DOHH2 (cell line): ENCODE results near the gene PEBP1.

Experiments
- EZH2phosphoT487 ChIP-seq: fragments of 200-600 bp; sonication (generic); IDR thresholded peaks from 2 replicates; pipeline ENCODE4 v1.6.1; 2017; ENCODE audit warnings: borderline replicate concordance, mild to moderate bottlenecking, antibody characterized with exemption, low read length, moderate library complexity, mixed read lengths
- TF ChIP-seq, protein P1 (sequence below): fragments of 200-600 bp; sonication (generic); IDR thresholded peaks from one replicate; pipeline ENCODE4 v1.5.1; 2014; ENCODE audit warnings: antibody characterized with exemption, mild to moderate bottlenecking, low read depth, low read length; ENCODE audit not compliant: poor library complexity, severe bottlenecking

DNA sequence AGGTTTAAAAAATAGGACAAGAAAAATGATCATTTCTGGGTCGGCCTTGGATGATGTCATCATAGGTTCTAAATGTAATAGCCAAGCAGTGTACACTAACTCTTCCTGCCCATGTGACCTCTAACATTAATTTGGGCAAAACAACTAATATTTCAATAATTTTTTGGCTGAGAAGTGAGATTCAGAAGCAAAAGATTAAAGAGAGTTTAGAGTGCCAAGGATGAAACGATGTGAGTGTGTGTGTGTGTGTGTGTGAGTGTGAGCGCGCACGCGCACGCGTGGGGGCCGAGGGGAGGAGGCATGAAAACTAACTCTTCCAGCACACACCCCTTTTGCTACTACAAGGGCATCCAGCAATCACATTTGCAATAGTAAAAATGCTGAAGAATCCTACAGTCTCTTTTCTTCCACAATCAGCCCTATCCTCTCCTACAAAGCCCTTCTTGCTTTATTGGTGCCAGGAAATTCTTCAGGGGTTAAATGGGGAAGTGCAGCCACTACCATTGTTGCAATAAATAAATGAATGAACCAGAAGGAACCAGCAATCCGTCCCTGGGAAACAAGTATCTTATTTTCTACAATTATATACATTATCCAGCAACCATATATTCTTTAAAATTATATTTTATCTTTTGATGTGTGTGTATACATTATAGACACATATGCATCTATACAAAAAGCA is 52.9 kb downstream of the PEBP1 start:
- TF ChIP-seq, protein P1, sequence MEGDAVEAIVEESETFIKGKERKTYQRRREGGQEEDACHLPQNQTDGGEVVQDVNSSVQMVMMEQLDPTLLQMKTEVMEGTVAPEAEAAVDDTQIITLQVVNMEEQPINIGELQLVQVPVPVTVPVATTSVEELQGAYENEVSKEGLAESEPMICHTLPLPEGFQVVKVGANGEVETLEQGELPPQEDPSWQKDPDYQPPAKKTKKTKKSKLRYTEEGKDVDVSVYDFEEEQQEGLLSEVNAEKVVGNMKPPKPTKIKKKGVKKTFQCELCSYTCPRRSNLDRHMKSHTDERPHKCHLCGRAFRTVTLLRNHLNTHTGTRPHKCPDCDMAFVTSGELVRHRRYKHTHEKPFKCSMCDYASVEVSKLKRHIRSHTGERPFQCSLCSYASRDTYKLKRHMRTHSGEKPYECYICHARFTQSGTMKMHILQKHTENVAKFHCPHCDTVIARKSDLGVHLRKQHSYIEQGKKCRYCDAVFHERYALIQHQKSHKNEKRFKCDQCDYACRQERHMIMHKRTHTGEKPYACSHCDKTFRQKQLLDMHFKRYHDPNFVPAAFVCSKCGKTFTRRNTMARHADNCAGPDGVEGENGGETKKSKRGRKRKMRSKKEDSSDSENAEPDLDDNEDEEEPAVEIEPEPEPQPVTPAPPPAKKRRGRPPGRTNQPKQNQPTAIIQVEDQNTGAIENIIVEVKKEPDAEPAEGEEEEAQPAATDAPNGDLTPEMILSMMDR = no peak
- TF ChIP-seq EZH2phosphoT487 = no peak
